GM12873 (cell line): ENCODE results near the gene EAPP.

ENCODE experiments used
- TF ChIP-seq, protein P1 (sequence below): IDR thresholded peaks from 2 replicates; pipeline ENCODE4 v1.5.1; 2012; ENCODE audit warnings: low read depth, mild to moderate bottlenecking, moderate library complexity, low read length, control low read depth; ENCODE audit not compliant: insufficient read depth; ENCODE audit errors: missing control alignments

The EAPP gene

DNA sequence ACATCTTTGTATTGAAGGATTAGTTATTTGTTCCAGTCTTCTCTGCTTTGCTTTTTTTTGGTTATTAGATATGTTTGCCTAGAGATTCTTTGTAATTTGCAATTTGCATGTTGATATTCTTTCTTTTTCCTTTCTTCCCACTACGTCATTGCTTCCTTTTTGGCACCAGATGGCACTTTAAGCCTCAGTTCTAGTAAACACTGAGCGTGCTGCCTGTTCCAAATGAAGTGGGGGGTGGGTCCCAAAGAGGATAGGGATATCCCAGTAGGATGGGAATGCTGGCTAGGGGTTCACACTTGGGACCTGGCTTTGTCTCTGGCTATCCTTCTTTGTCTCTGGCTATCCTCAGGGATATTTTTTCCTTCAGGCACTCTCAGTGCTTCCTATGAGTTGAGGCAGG lies 17.0 kb downstream of the EAPP start:
- TF ChIP-seq, protein P1, sequence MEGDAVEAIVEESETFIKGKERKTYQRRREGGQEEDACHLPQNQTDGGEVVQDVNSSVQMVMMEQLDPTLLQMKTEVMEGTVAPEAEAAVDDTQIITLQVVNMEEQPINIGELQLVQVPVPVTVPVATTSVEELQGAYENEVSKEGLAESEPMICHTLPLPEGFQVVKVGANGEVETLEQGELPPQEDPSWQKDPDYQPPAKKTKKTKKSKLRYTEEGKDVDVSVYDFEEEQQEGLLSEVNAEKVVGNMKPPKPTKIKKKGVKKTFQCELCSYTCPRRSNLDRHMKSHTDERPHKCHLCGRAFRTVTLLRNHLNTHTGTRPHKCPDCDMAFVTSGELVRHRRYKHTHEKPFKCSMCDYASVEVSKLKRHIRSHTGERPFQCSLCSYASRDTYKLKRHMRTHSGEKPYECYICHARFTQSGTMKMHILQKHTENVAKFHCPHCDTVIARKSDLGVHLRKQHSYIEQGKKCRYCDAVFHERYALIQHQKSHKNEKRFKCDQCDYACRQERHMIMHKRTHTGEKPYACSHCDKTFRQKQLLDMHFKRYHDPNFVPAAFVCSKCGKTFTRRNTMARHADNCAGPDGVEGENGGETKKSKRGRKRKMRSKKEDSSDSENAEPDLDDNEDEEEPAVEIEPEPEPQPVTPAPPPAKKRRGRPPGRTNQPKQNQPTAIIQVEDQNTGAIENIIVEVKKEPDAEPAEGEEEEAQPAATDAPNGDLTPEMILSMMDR: no peak

DNA sequence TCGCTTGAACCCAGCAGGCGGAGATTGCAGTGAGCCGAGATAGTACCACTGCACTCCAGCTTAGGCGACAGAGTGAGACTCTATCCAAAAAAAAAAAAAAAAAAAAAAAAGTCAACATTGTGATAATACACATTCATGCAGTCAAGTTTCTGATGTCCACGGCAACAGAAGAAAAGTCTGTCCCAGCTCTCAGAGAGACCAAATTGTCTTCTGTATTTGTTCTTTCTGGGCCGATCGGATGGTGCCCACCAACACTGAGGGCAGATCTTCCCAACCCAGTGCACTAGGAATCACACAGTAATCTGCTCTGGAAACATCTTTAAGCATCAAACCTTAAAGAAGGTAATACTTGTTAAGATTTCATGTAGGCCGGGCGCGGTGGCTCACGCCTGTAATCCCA lies 31.6 kb downstream of the EAPP start:
- TF ChIP-seq, protein P1: no peak

DNA sequence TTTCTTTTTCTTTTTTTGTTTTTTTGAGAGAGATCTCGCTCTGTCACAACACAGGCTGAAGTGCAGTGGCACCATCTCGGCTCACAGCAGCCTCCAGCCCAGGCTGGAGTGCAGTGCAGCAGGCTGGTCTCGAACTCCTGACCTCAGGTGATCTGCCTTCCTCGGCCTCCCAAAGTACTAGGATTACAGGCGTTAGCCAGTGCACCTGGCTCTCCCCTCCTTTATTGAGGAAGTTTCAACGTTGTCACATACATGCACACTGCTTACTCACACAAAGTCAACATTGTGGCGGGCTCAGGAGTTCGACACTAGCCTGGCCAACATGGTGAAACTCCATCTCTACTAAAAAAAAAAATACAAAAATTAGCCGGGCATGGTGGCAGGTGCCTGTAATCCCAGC lies 32.0 kb downstream of the EAPP start:
- TF ChIP-seq, protein P1: no peak

DNA sequence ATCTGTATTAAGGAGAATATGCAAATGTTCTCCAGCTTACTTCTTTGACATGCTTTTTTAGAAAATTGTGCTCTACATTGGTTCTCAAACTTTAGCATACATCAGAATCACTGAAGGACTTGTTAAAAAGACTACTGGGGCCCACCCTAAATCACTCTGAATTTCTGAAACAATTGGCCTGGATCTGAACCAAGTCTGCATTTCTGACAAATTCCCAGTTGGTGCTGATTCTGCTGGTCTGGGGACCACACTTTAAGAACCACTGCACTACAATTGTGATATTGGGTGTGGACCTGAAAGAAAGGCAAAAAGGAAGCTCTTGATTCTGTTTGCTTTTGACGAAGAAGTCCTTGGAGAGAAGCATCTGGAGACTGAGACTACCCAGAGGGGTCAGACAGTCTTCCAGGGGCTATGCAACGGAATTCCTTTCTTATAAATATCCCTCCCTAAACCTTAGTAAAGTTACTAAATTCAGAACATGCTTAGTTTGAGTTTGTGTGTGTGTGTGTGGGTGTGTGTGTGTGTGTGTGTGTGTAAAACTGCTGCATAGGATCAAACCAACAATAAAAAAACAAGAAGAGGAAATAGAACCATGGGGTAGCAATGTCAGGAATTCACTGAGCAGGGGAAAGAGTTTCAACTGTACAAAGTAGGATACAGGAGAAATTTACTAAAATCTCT lies 36.8 kb downstream of the EAPP start:
- TF ChIP-seq, protein P1: no peak

DNA sequence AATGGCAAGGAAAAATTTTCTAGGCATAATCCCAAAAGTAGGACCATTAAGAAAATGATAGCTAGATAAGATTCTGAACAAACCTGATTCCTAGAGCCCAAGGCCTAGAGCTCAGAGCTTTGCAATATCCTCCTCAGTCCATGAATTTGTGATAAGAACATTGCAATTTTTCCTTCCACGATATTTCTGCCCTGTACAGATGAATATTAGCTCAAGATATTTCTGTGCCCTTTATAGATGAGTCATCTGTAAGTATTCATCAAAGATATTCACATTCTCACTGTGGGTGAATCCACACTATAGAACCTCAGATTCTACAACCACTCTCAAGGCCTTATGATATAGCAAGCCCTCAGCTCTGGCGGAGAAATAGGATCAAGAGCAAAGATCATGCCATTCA lies 37.5 kb downstream of the EAPP start:
- TF ChIP-seq, protein P1: no peak

DNA sequence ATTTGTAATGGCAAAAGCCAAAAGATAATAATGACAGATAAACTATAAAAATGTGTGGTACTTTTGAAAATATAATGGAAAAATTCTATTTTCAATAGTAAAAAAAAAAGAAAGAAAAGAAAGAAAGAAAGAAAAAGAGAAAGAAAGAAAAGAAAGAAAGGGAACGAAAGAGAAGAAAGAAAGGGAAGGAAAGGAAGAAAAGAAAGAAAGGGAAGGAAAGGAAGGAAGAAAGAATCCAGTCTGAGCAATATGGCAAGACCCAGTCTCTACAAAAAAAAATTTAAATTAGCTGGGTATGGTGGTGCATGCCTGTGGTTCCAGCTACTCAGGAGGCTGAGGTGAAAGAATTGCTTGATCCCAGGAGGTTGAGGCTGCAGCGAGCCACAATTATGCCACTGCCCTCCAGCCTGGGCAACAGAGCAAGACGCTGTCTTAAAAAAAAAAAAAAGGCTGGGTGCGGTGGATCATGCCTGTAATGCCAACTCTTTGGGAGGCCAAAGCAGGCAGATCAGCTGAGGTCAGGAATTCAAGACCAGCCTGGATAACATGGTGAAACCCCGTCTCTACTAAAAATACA lies 38.4 kb downstream of the EAPP start:
- TF ChIP-seq, protein P1: no peak

DNA sequence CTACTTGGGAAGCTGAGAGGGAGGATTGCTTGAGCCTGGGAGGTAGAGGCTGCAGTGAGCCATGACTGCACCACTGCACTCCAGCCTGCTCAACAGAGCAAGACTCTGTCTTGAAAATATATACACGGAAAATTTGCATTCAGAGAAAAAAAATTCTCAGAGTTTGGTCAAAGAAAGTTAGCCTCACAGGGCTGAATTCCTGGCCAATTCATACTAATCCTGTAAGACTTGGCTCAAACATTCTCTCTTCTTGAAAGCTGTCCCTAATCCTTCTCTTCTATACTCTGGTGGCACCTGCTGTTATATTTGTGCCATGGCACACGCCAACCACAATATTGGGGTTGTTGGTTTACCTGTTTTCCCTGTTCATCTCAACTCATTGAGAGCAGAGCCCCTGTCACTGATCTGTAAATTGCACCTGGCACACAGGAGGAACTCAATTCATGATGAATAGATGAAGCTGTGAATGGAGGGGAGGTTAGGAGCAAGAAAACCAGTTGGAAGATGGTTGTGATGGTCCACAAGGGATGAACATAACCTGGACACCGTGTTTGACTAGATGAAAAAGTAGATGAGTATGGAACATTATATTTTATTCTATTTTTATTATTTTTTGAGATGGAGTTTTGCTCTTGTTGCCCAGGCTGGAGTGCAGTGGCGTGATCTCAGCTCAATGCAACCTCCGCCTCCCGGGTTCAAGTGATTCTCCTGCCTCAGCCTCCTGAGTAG lies 40.7 kb downstream of the EAPP start:
- TF ChIP-seq, protein P1: peak; percentile 51
